ENCODE results near the gene CSNK2B.

The CSNK2B gene

GRCh38 chr6:31665501-31666336, at the start of gene CSNK2B (continued):
- no peak for TF ChIP-seq ZNF488 (tag by site-specific recombination; IDR thresholded peaks at IDR 0.05)
- no peak for TF ChIP-seq ZNF701 (tag by site-specific recombination; IDR thresholded peaks at IDR 0.05)

GRCh38 chr6:31617010-31617409, 48.9 kb upstream of the CSNK2B start:
- POLR2A ChIA-PET, result interaction anchor here (0.9 kb wide), 2 partner anchors 35 to 44 kb away, joined by 3 read pairs; partner anchors contain the start of gene C6orf47
- Histone ChIP-seq H3K4me1 (ENCODE audit: control insufficient read depth, insufficient read depth, low read length) (peaks cover under 1% of the 10 kb centered on the region; the same call in 1 of the 2 replicates), H3K4me3 (ENCODE audit: low read depth, low read length) (no peak overlapping the region), H3K27ac (ENCODE audit: extremely low read depth, low read depth, low read length) (no peak overlapping the region), H3K9me3 (ENCODE audit: control insufficient read depth, insufficient read depth, low read depth, low read length) (no peaks in the 10 kb centered on the region), H3K36me3 (ENCODE audit: control insufficient read depth in 2 of 2, insufficient read depth in 1 of 2, low read length in 2 of 2) (peaks cover 0 to 8% of the 10 kb centered on the region in 2 experiments; a peak in 1 of 3 replicates)
- no peak for TF ChIP-seq ZNF292 (tag by site-specific recombination; IDR thresholded peaks at IDR 0.05; ENCODE audit: borderline replicate concordance, low read depth)
- TF ChIP-seq ZNF311 (tag by site-specific recombination; IDR thresholded peaks at IDR 0.05; ENCODE audit: borderline replicate concordance), result no peak
- CTCF ChIA-PET, result interaction anchor here (0.6 to 3.7 kb wide), 3 partner anchors 18 to 209 kb away, joined by 3 to 22 read pairs (median 3); no protein-coding TSS in a partner anchor

DNA sequence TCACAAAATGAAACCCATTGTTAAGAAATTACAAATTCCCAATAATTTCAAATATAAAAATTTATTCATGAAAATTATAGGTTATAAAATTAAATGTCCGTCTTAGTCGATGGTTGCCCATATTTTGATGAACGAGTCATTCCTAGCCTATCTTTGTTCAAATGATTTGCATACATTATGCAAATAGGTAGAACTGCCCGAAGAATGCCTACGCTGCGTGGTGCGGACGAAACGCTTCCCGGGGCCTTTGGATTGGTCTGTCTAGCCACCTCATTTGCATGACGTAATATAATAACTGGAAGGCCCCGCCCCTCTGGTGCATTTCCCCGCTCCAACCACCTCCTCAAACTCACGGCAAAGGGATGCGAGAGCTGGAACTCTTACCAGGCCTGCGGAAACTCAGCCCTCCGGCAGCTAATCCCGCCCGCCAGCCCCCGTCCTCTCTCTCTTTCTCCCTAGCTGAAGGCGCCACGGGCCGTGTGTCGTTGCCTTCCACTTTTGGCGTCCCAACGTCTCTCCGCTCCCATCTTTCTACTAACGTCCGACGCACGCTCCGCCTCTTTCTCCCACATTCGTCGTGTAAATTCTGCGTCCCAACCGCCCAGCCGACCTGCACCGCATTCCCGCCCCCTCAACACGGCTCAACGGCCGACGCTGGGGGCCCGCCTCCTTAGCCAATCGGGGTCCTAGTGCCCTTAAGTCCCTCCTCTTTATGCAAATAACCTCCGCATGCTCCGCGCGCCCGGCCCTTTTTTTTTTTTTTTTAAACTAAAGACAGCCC, 45.9 kb upstream of the CSNK2B start:
- Histone ChIP-seq H3K36me3 (ENCODE audit: control insufficient read depth in 2 of 2, insufficient read depth in 1 of 2, low read length in 2 of 2) (peaks cover 19 to 38% of the 10 kb centered on the region in 2 experiments), H3K9me3 (ENCODE audit: control insufficient read depth, insufficient read depth, low read depth, low read length) (no peaks in the 10 kb centered on the region), H3K4me3 (ENCODE audit: low read depth, low read length) (peak overlapping the region; percentile 66), H3K4me1 (ENCODE audit: control insufficient read depth, insufficient read depth, low read length) (peaks cover 7% of the 10 kb centered on the region; the same call in 1 of the 2 replicates), H3K27ac (ENCODE audit: extremely low read depth, low read depth, low read length) (peak overlapping the region; percentile 99)
- ChIA-PET POLR2A (interaction anchor here (0.7 to 3.1 kb wide), 11 partner anchors 19 to 208 kb away, joined by 3 to 10 read pairs (median 5); partner anchors contain the start of genes ABHD16A, DDX39B, GPANK1 and HSPA1B), CTCF (interaction anchor here (0.7 to 1.5 kb wide), 3 partner anchors 13 to 322 kb away, joined by 3 read pairs; no protein-coding TSS in a partner anchor)
- TF ChIP-seq SCRT1 (tag by site-specific recombination; IDR thresholded peaks at IDR 0.05; ENCODE audit: borderline replicate concordance) (no peak), ZNF768 (tag by site-specific recombination; IDR thresholded peaks at IDR 0.05) (no peak), SALL2 (tag by site-specific recombination; IDR thresholded peaks at IDR 0.05; ENCODE audit: borderline replicate concordance) (no peak), ZNF146 (tag by site-specific recombination; IDR thresholded peaks at IDR 0.05) (no peak), ZNF571 (tag by site-specific recombination; IDR thresholded peaks at IDR 0.05) (no peak), PBX3 (CRISPR knock-in tag; IDR thresholded peaks at IDR 0.05) (no peak; the same call in 1 of the 2 replicates), OVOL3 (tag by site-specific recombination; IDR thresholded peaks at IDR 0.05) (0 out of 2 replicates have a peak, but pooled peaks have one; percentile 76), ZNF548 (tag by site-specific recombination; IDR thresholded peaks at IDR 0.05) (no peak), ZNF747 (tag by site-specific recombination; IDR thresholded peaks at IDR 0.05) (no peak), AEBP2 (tag by site-specific recombination; IDR thresholded peaks at IDR 0.05; ENCODE audit: borderline replicate concordance) (no peak), ZNF350 (tag by site-specific recombination; IDR thresholded peaks at IDR 0.05) (no peak), ZNF654 (tag by site-specific recombination; IDR thresholded peaks at IDR 0.05; ENCODE audit: low read depth) (no peak), KLF1 (tag by site-specific recombination; IDR thresholded peaks at IDR 0.05) (peak; percentile 59), ZNF423 (tag by site-specific recombination; IDR thresholded peaks at IDR 0.05) (no peak), SP2 (tag by site-specific recombination; IDR thresholded peaks at IDR 0.05) (peak; percentile 97), ZNF23 (tag by site-specific recombination; IDR thresholded peaks at IDR 0.05; ENCODE audit: borderline replicate concordance) (no peak), ZNF529 (tag by site-specific recombination; IDR thresholded peaks at IDR 0.05; ENCODE audit: insufficient replicate concordance) (no peak), ZNF404 (tag by site-specific recombination; IDR thresholded peaks at IDR 0.05) (no peak), ZNF670 (tag by site-specific recombination; IDR thresholded peaks at IDR 0.05; ENCODE audit: low read depth) (no peak), ZNF48 (tag by site-specific recombination; IDR thresholded peaks at IDR 0.05) (no peak), ZNF223 (tag by site-specific recombination; IDR thresholded peaks at IDR 0.05) (no peak), ZNF335 (tag by site-specific recombination; conservative IDR thresholded peaks at IDR 0.05) (peak; percentile 84), ZNF37A (tag by site-specific recombination; IDR thresholded peaks at IDR 0.05) (no peak), ZFP69B (tag by site-specific recombination; IDR thresholded peaks at IDR 0.05) (peak; percentile 73), ZFP37 (tag by site-specific recombination; IDR thresholded peaks at IDR 0.05) (no peak)
